DND-41 (cell line): ENCODE measurements around the gene TUBGCP4.

Experiments
- EZH2 ChIP-seq: IDR thresholded peaks from 3 replicates; pipeline ENCODE4 v1.6.1; 2012; ENCODE audit warnings: borderline replicate concordance, low read depth, mild to moderate bottlenecking, moderate library complexity, low read length, inconsistent platforms; ENCODE audit not compliant: severe bottlenecking
- TF ChIP-seq, protein P1 (sequence below): IDR thresholded peaks from 2 replicates; pipeline ENCODE4 v1.5.1; 2012; ENCODE audit warnings: borderline replicate concordance, low read length, moderate library complexity, mild to moderate bottlenecking; ENCODE audit not compliant: poor library complexity, severe bottlenecking; ENCODE audit errors: extremely low read depth

DNA sequence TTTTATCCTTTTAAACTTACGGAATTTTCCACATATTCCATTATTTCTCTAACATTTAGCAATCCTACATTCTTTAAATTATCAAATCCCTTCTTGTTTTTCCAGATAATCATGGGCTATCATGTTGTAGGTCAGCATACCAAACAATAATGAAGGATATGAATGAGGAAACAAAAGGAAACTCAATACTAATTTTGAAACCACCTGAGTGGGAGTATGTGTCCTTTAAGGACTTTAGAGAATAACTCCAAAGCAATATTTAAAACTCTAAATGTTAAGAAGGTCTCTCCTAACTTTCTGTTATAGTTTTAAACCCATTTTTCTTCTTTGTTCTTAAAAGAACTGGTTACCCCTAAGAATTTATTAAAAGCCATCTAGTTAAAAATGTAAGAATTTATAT is 79.1 kb downstream of the TUBGCP4 start:
- TF ChIP-seq, protein P1, sequence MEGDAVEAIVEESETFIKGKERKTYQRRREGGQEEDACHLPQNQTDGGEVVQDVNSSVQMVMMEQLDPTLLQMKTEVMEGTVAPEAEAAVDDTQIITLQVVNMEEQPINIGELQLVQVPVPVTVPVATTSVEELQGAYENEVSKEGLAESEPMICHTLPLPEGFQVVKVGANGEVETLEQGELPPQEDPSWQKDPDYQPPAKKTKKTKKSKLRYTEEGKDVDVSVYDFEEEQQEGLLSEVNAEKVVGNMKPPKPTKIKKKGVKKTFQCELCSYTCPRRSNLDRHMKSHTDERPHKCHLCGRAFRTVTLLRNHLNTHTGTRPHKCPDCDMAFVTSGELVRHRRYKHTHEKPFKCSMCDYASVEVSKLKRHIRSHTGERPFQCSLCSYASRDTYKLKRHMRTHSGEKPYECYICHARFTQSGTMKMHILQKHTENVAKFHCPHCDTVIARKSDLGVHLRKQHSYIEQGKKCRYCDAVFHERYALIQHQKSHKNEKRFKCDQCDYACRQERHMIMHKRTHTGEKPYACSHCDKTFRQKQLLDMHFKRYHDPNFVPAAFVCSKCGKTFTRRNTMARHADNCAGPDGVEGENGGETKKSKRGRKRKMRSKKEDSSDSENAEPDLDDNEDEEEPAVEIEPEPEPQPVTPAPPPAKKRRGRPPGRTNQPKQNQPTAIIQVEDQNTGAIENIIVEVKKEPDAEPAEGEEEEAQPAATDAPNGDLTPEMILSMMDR: no peak
- no peak for TF ChIP-seq EZH2
